Keratinocyte (primary cell): ENCODE data around the gene SDS. TPM values are rescaled to one million over a fixed set of nuclear protein-coding genes. Genes with fewer than 3 reads are reported as not detected.

Experiments used
- DNase-seq: peaks from one replicate; pipeline ENCODE4 v3.0.0-alpha.2; 2011; ENCODE audit warnings: low read depth, missing footprints, low spot score
- FAIRE-seq: peaks from 2 replicates; lab custom pipeline; 2011; peaks lifted over from hg19 to GRCh38; lab: Jason Lieb, UNC
- H2AFZ ChIP-seq: 2 replicates; pipeline ENCODE4 v1.6.0; 2012; ENCODE audit warnings: low read length, control low read depth, inconsistent platforms; ENCODE audit not compliant: control insufficient read depth
- H3K27ac ChIP-seq: 2 replicates; pipeline ENCODE4 v1.5.1; 2011; ENCODE audit warnings: low read length; ENCODE audit not compliant: control insufficient read depth, insufficient read depth
- H3K27me3 ChIP-seq: 3 replicates; pipeline ENCODE4 v1.6.0; 2011; ENCODE audit warnings: low read length; ENCODE audit not compliant: control insufficient read depth, insufficient read depth; ENCODE audit errors: extremely low read depth
- H3K36me3 ChIP-seq, 2 experiments: 2 replicates in 1 of 2; 3 replicates in 1 of 2; pipeline ENCODE4 v1.5.1; 2011; ENCODE audit warnings: low read length in 2 of 2, mild to moderate bottlenecking in 1 of 2; ENCODE audit not compliant: control insufficient read depth in 2 of 2, insufficient read depth in 2 of 2; ENCODE audit errors: extremely low read depth in 1 of 2
- H3K4me1 ChIP-seq: 3 replicates; pipeline ENCODE4 v1.5.1; 2011; ENCODE audit warnings: low read length; ENCODE audit not compliant: control insufficient read depth, insufficient read depth; ENCODE audit errors: extremely low read depth
- H3K4me2 ChIP-seq: 3 replicates; pipeline ENCODE4 v1.6.0; 2011; ENCODE audit warnings: low read depth, low read length; ENCODE audit not compliant: control insufficient read depth, insufficient read depth; ENCODE audit errors: extremely low read depth
- H3K4me3 ChIP-seq, 3 experiments: fragments of 200-600 bp in 1 of 3; sonication (generic) in 1 of 3; 2 replicates in 2 of 3; 3 replicates in 1 of 3; pipeline ENCODE4 v1.5.1; 2011 to 2016; ENCODE audit warnings: low read length in 3 of 3, mild to moderate bottlenecking in 3 of 3, control low read depth in 2 of 3, inconsistent platforms in 1 of 3, low read depth in 1 of 3, mixed read lengths in 1 of 3, mixed run types in 1 of 3, moderate library complexity in 1 of 3; ENCODE audit not compliant: control insufficient read depth in 2 of 3, insufficient read depth in 2 of 3; ENCODE audit errors: extremely low read depth in 1 of 3
- H3K79me2 ChIP-seq: 2 replicates; pipeline ENCODE4 v1.6.0; 2012; ENCODE audit warnings: low read length; ENCODE audit not compliant: control insufficient read depth, insufficient read depth
- H3K9ac ChIP-seq: 3 replicates; pipeline ENCODE4 v1.6.0; 2011; ENCODE audit warnings: low read length; ENCODE audit not compliant: control insufficient read depth, insufficient read depth; ENCODE audit errors: extremely low read depth
- H3K9me1 ChIP-seq: 3 replicates; pipeline ENCODE4 v1.6.0; 2011; ENCODE audit warnings: low read length; ENCODE audit not compliant: control insufficient read depth, insufficient read depth; ENCODE audit errors: extremely low read depth
- H3K9me3 ChIP-seq: 2 replicates; pipeline ENCODE4 v1.5.1; 2012; ENCODE audit warnings: low read depth, low read length; ENCODE audit not compliant: control insufficient read depth
- H4K20me1 ChIP-seq: 3 replicates; pipeline ENCODE4 v1.6.0; 2011; ENCODE audit warnings: low read length; ENCODE audit not compliant: control insufficient read depth, insufficient read depth; ENCODE audit errors: extremely low read depth
- CTCF ChIP-seq, 3 experiments: IDR thresholded peaks in 1 of 3; conservative IDR thresholded peaks in 1 of 3; optimal IDR thresholded peaks in 1 of 3; 2 replicates in 2 of 3; 3 replicates in 1 of 3; pipeline versions ENCODE3 to v1.5.1; 2011; ENCODE audit warnings: low read length in 3 of 3, mild to moderate bottlenecking in 3 of 3, moderate library complexity in 2 of 3, control low read depth in 1 of 3, inconsistent platforms in 1 of 3; ENCODE audit not compliant: insufficient read depth in 2 of 3; ENCODE audit errors: extremely low read depth in 1 of 3
- EZH2 ChIP-seq: IDR thresholded peaks from one replicate; pipeline ENCODE4 v1.6.1; 2012; ENCODE audit warnings: inconsistent platforms, mild to moderate bottlenecking, low read length, moderate library complexity
- dilution Hi-C: fragments of 300-500 bp; cut with MboI; formaldehyde crosslinking; loops from one replicate; pipeline ENCODE4 v1.7.0; 2020; ENCODE audit warnings: low sequenced_read_pairs; ENCODE audit not compliant: extremely low pct_ligation_motif_present
- polyA plus RNA-seq, 5 experiments: library from polyadenylated mRNA; depleted of rRNA in 3 of 5; stranded (reverse) in 3 of 5; stranded (forward) in 1 of 5; unstranded in 1 of 5; fragments of >200 nt; gene quantifications; 1 replicate in 1 of 5; 2 replicates in 3 of 5; 3 replicates in 1 of 5; pipeline versions ENCODE4 v1.2.1 to v1.2.3, GENCODE V29; 2011 to 2012; ENCODE audit warnings: missing spikeins in 2 of 5, low read depth in 1 of 5, low replicate concordance in 1 of 5

SDS gene
- polyA plus RNA-seq, 1 donor (not counting 4 experiments of a cell fraction or from before 2014, with no cell fraction given), result not detected

DNA sequence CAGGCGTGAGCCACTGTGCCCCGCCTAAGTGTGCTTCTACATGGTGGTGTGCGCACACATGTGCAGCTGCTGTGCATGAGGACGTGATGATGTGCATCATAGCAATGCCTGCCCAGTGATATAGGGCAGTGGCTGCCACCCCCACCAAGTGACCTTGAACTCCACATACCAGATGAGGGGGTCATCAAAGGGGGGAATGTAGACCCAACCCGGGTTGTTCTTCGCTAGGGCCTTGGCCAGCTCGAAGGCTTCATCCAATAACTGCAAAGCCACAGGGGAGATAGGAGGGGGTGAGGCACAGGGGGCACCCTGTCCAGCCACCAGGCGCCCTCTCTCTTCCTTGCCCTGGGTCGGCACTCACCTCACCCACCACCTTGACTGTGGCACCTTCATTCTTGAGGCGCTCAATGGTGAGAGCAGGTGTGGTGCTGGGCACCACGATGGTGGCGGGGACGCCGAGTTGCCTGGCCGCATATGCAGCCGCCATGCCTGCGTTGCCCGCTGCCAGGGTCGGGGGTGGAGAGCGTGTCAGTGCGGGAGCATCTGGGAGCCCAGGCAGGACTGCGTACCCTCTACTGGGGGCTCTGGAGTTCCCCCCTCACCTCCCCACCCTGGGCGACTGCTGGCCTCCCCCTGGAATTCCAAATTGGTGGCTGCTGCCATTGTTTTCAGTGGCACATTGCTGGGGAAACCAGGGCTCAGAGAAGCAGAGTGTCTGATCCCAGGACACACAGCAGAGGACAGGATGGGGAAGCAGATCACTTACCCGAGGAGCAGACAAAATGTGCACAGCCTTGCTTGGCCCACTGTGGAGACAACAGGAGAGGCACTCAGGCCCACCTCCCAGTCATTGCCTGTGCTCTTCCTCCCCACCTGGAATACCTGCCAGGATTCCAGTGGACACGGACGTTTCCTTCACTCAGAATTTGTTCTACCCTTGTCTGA is 5.1 kb downstream of the SDS start:
- no peak overlapping the region for H3K9ac ChIP-seq
- DNase-seq (no peak), FAIRE-seq (no peak)
- no peaks in the 10 kb centered on the region for H4K20me1 ChIP-seq
- no peak for TF ChIP-seq CTCF (optimal IDR thresholded peaks at IDR 0.05 in 1 of 3, IDR thresholded peaks at IDR 0.05 in 1 of 3, conservative IDR thresholded peaks at IDR 0.05 in 1 of 3; ENCODE audit: extremely low read depth in 1 of 3, insufficient read depth in 2 of 3, low read length in 3 of 3)
- no peak for TF ChIP-seq EZH2
- no peaks in the 10 kb centered on the region for H3K4me1 ChIP-seq
- H3K9me3 ChIP-seq, result no peaks in the 10 kb centered on the region
- no peaks in the 10 kb centered on the region for H3K27me3 ChIP-seq
- H3K79me2 ChIP-seq, result no peaks in the 10 kb centered on the region
- H3K27ac ChIP-seq, result no peak overlapping the region
- H3K4me3 ChIP-seq, result no peak overlapping the region
- no peak overlapping the region for H2AFZ ChIP-seq
- dilution Hi-C loops, result no loop called here
- H3K4me2 ChIP-seq, result no peak overlapping the region
- no peaks in the 10 kb centered on the region for H3K36me3 ChIP-seq
- no peaks in the 10 kb centered on the region for H3K9me1 ChIP-seq

DNA sequence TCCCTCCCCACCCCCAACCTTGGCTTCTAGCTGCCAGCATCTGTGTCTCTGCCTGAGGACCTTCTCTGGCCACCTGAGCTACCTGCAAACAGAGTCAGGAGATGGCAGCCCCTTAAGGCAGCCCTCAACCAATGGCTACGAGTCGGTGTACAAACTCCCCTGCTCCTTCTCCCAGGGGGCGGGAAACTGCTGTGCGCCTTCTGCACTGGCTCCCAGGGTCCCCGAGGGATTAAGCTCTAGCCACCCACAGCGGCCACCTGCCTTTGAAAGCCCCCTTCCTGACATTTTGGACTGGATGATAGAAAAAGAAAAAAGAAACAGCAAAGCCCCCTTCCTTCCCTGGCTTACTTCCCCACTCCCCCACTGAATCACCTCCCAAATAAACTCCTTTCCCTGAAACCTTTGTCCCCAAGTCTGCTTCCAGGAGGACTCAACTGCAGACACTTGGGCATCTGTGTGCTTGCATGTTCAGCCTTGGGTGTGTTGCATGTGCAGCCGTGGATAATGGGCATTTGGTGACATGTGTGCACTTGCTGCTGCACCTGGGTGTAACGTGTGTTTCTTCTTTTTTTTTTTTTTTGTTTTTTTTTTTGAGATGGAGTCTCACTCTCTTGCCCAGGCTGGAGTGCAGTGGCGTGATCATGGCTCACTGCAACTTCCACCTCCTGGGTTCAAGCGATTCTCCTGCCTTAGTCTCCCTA is 6.0 kb downstream of the SDS start:
- DNase-seq (no peak), FAIRE-seq (no peak)
- Histone ChIP-seq H3K4me1 (no peaks in the 10 kb centered on the region), H3K79me2 (no peaks in the 10 kb centered on the region), H3K27me3 (no peaks in the 10 kb centered on the region), H3K27ac (no peak overlapping the region), H3K36me3 (no peaks in the 10 kb centered on the region), H4K20me1 (no peaks in the 10 kb centered on the region), H3K4me3 (no peak overlapping the region), H3K9me3 (no peaks in the 10 kb centered on the region), H3K4me2 (no peak overlapping the region), H2AFZ (no peak overlapping the region), H3K9ac (no peak overlapping the region), H3K9me1 (no peaks in the 10 kb centered on the region)
- dilution Hi-C loops, result no loop called here
- TF ChIP-seq EZH2 (no peak), CTCF (optimal IDR thresholded peaks at IDR 0.05 in 1 of 3, IDR thresholded peaks at IDR 0.05 in 1 of 3, conservative IDR thresholded peaks at IDR 0.05 in 1 of 3; ENCODE audit: extremely low read depth in 1 of 3, insufficient read depth in 2 of 3, low read length in 3 of 3) (no peak)
